LHCN-M2 (cell line): ENCODE data around the gene MRPL27. TPM values are rescaled to one million over a fixed set of nuclear protein-coding genes. Genes with fewer than 3 reads are reported as not detected.

Experiments
- DNase-seq: peaks from one replicate; pipeline ENCODE4 v3.0.0-alpha.2; 2012; ENCODE audit warnings: low read depth
- total RNA-seq: library from RNA; depleted of rRNA; stranded (reverse); fragments of >200 nt; gene quantifications from 2 replicates; pipeline ENCODE4 v1.2.3, GENCODE V29; 2014

MRPL27 gene
- total RNA-seq, 1 experiment from 2014 or later = 79.4 TPM

GRCh38 chr17:50360486-50361115 lies 12.4 kb downstream of the MRPL27 start:
- no peak for DNase-seq

GRCh38 chr17:50359998-50360461 lies 13.0 kb downstream of the MRPL27 start:
- no peak for DNase-seq

- DNase-seq = no peak
Measured at GRCh38 chr17:50359005-50359699, 13.8 kb downstream of the MRPL27 start.

GRCh38 chr17:50358177-50358576 lies 14.8 kb downstream of the MRPL27 start:
- DNase-seq = no peak

- DNase-seq = no peak
Measured at GRCh38 chr17:50356892-50357510, 16.0 kb downstream of the MRPL27 start.

- DNase-seq = no peak
Measured at GRCh38 chr17:50356418-50356817, 16.6 kb downstream of the MRPL27 start.

GRCh38 chr17:50355701-50356341 lies 17.2 kb downstream of the MRPL27 start:
- DNase-seq = no peak

GRCh38 chr17:50355336-50355700 lies 17.7 kb downstream of the MRPL27 start:
- DNase-seq = no peak

GRCh38 chr17:50354776-50355175 lies 18.2 kb downstream of the MRPL27 start:
- no peak for DNase-seq

- DNase-seq = no peak
Measured at GRCh38 chr17:50354198-50354597, 18.8 kb downstream of the MRPL27 start.

GRCh38 chr17:50353600-50354195 lies 19.3 kb downstream of the MRPL27 start:
- DNase-seq = no peak

GRCh38 chr17:50352693-50353599 lies 20.0 kb downstream of the MRPL27 start:
- no peak for DNase-seq

GRCh38 chr17:50352072-50352692 lies 20.8 kb downstream of the MRPL27 start:
- no peak for DNase-seq

GRCh38 chr17:50350733-50351132 lies 22.3 kb downstream of the MRPL27 start:
- no peak for DNase-seq

GRCh38 chr17:50349243-50349600 lies 23.8 kb downstream of the MRPL27 start:
- DNase-seq = no peak

- peak; percentile 32 for DNase-seq
Measured at GRCh38 chr17:50348522-50349242, 24.3 kb downstream of the MRPL27 start.

GRCh38 chr17:50347894-50348291 lies 25.1 kb downstream of the MRPL27 start:
- DNase-seq = no peak

- no peak for DNase-seq
Measured at GRCh38 chr17:50347117-50347893, 25.7 kb downstream of the MRPL27 start.
